Hepatocyte (in vitro differentiated cells): Measurements from ENCODE around the gene STARD13.

Experiments used
- EZH2 ChIP-seq: fragments of 200-600 bp; sonication (generic); IDR thresholded peaks from 2 replicates; pipeline ENCODE4 v1.6.1; 2016; ENCODE audit warnings: antibody characterized with exemption, mild to moderate bottlenecking, borderline replicate concordance
- TF ChIP-seq, protein P1 (sequence below): fragments of 200-600 bp; sonication (generic); IDR thresholded peaks from 2 replicates; pipeline ENCODE4 v1.5.1; 2016; ENCODE audit warnings: antibody characterized with exemption, mild to moderate bottlenecking; ENCODE audit not compliant: poor library complexity

GRCh38 chr13:33176526-33176925 lies 109.0 kb downstream of the STARD13 start:
- TF ChIP-seq, protein P1, sequence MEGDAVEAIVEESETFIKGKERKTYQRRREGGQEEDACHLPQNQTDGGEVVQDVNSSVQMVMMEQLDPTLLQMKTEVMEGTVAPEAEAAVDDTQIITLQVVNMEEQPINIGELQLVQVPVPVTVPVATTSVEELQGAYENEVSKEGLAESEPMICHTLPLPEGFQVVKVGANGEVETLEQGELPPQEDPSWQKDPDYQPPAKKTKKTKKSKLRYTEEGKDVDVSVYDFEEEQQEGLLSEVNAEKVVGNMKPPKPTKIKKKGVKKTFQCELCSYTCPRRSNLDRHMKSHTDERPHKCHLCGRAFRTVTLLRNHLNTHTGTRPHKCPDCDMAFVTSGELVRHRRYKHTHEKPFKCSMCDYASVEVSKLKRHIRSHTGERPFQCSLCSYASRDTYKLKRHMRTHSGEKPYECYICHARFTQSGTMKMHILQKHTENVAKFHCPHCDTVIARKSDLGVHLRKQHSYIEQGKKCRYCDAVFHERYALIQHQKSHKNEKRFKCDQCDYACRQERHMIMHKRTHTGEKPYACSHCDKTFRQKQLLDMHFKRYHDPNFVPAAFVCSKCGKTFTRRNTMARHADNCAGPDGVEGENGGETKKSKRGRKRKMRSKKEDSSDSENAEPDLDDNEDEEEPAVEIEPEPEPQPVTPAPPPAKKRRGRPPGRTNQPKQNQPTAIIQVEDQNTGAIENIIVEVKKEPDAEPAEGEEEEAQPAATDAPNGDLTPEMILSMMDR, result no peak
- no peak for TF ChIP-seq EZH2
